OCI-LY7 (cell line): ENCODE measurements around the gene DUOX1. TPM values are rescaled to one million over a fixed set of nuclear protein-coding genes. Genes with fewer than 3 reads are reported as not detected.

ENCODE experiments used
- BruUV-seq: library from RNA; stranded (reverse); fragments of 400-500 nt; replicated peaks from 2 replicates; lab custom pipeline; 2021; lab: Mats Ljungman, UMichigan
- CTCF ChIA-PET: fragments of 300-600 bp; sonication (Branson Sonifier 250); formaldehyde crosslinking; loops from one replicate; lab custom pipeline; 2022; ENCODE audit warnings: antibody characterized with exemption; ENCODE audit not compliant: unreplicated experiment; lab: Charles Lee
- POLR2A ChIA-PET: fragments of 300-600 bp; sonication (Branson Sonifier 250); formaldehyde crosslinking; loops from one replicate; lab custom pipeline; 2022; ENCODE audit warnings: antibody characterized with exemption; lab: Charles Lee
- DNase-seq: peaks from one replicate; pipeline ENCODE4 v3.0.0-alpha.2; 2015; ENCODE audit warnings: low spot score
- H2AFZ ChIP-seq: fragments of 200-600 bp; sonication (generic), shearing (Covaris generic); 2 replicates; pipeline ENCODE4 v1.6.1; 2014; ENCODE audit warnings: mild to moderate bottlenecking, antibody characterized with exemption, low read length, moderate library complexity
- H3K27ac ChIP-seq: fragments of 200-600 bp; sonication (generic); 2 replicates; pipeline ENCODE4 v1.5.1; 2014; ENCODE audit warnings: mixed run types, low read depth, mild to moderate bottlenecking, moderate library complexity, low read length, inconsistent platforms; ENCODE audit not compliant: poor library complexity, severe bottlenecking
- H3K36me3 ChIP-seq: fragments of 200-600 bp; sonication (generic); 2 replicates; pipeline ENCODE4 v1.6.1; 2014; ENCODE audit warnings: mild to moderate bottlenecking, antibody characterized with exemption, low read length, moderate library complexity, mixed read lengths; ENCODE audit not compliant: insufficient read depth
- H3K4me1 ChIP-seq: fragments of 200-600 bp; sonication (generic); 2 replicates; pipeline ENCODE4 v1.5.1; 2014; ENCODE audit warnings: mild to moderate bottlenecking, low read length; ENCODE audit not compliant: insufficient read depth, poor library complexity, severe bottlenecking
- H3K4me2 ChIP-seq: fragments of 200-600 bp; sonication (generic); 2 replicates; pipeline ENCODE4 v1.6.1; 2014; ENCODE audit warnings: mild to moderate bottlenecking, low read length
- H3K4me3 ChIP-seq: fragments of 200-600 bp; sonication (generic); 2 replicates; pipeline ENCODE4 v1.5.1; 2014; ENCODE audit warnings: mild to moderate bottlenecking, low read depth, low read length; ENCODE audit not compliant: poor library complexity, severe bottlenecking
- H3K79me2 ChIP-seq: fragments of 200-600 bp; sonication (generic); 2 replicates; pipeline ENCODE4 v1.6.1; 2016; ENCODE audit warnings: low read depth, mild to moderate bottlenecking, low read length, moderate library complexity, mixed read lengths; ENCODE audit not compliant: insufficient read depth
- H3K9me2 ChIP-seq: fragments of 200-600 bp; sonication (generic); 2 replicates; pipeline ENCODE4 v1.6.1; 2016; ENCODE audit warnings: mild to moderate bottlenecking, low read length, mixed read lengths; ENCODE audit not compliant: insufficient read depth
- H3K9me3 ChIP-seq: fragments of 200-600 bp; sonication (generic); 2 replicates; pipeline ENCODE4 v1.6.1; 2014; ENCODE audit warnings: mild to moderate bottlenecking, mixed run types, low read length, mixed read lengths
- H4K20me1 ChIP-seq: fragments of 200-600 bp; sonication (generic); 2 replicates; pipeline ENCODE4 v1.6.1; 2014; ENCODE audit warnings: mild to moderate bottlenecking, antibody characterized with exemption, low read length, moderate library complexity, mixed read lengths; ENCODE audit not compliant: insufficient read depth
- CTCF ChIP-seq: fragments of 200-600 bp; sonication (generic); conservative IDR thresholded peaks from 2 replicates; pipeline ENCODE4 v1.5.1; 2014; ENCODE audit warnings: mild to moderate bottlenecking, antibody characterized with exemption, low read length, moderate library complexity, mixed read lengths
- EZH2phosphoT487 ChIP-seq: fragments of 200-600 bp; sonication (generic); IDR thresholded peaks from 2 replicates; pipeline ENCODE4 v1.6.1; 2018; ENCODE audit warnings: low read depth, borderline replicate concordance, mild to moderate bottlenecking, mixed run types, antibody characterized with exemption, low read length, moderate library complexity, mixed read lengths
- intact Hi-C: fragments of 100-400 bp; cut with micrococcal nuclease; formaldehyde crosslinking; loops from one replicate; pipeline ENCODE4 v1.10.0; 2022; ENCODE audit not compliant: unreplicated experiment
- total RNA-seq, 2 experiments: library from RNA; depleted of rRNA in 1 of 2; stranded (reverse); fragments of >200 nt in 1 of 2; shearing (Covaris generic) in 1 of 2; gene quantifications; 2 replicates each; pipeline ENCODE4 v1.2.3, GENCODE V29; 2014 to 2022

DUOX1 gene
- total RNA-seq, 2 experiments from 2014 or later = not detected

DNA sequence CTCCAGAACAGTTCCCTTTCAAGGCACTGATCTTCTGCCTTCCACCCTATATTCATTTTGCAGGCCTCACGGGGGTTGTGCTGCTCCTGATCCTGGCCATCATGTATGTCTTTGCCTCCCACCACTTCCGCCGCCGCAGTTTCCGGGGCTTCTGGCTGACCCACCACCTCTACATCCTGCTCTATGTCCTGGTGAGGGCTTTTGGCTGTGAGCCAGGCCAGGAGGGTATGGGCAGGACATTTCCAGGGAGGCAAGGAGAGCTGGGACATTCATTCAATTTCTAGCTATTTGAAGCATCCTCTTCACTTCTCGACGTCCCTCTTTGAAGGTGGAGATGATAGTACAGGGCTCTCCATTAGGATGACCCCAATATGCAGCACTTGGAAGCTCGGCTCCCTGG lies 25.9 kb downstream of the DUOX1 start:
- Histone ChIP-seq H3K27ac (no peak overlapping the region), H3K79me2 (no peaks in the 10 kb centered on the region), H2AFZ (no peak overlapping the region), H3K9me2 (no peaks in the 10 kb centered on the region), H3K9me3 (no peaks in the 10 kb centered on the region), H4K20me1 (no peaks in the 10 kb centered on the region), H3K4me1 (no peaks in the 10 kb centered on the region), H3K4me2 (no peak overlapping the region), H3K36me3 (no peaks in the 10 kb centered on the region), H3K4me3 (no peak overlapping the region)
- intact Hi-C loops = no loop called here
- DNase-seq = no peak
- ChIA-PET CTCF (interaction anchor here (1.1 kb wide), 1 partner anchor 9 kb away, joined by 4 read pairs; no protein-coding TSS in a partner anchor), POLR2A (no interaction called here)
- TF ChIP-seq CTCF (no peak), EZH2phosphoT487 (no peak)
- no TSS peak for BruUV-seq

GRCh38 chr15:45156744-45157455 lies 27.1 kb downstream of the DUOX1 start:
- no peaks in the 10 kb centered on the region for H4K20me1 ChIP-seq
- ChIA-PET CTCF (interaction anchor here (0.6 kb wide), 1 partner anchor 8 kb away, joined by 3 read pairs; no protein-coding TSS in a partner anchor), POLR2A (no interaction called here)
- H3K9me2 ChIP-seq = no peaks in the 10 kb centered on the region
- no peaks in the 10 kb centered on the region for H3K36me3 ChIP-seq
- BruUV-seq = no TSS peak
- H3K27ac ChIP-seq = no peak overlapping the region
- no peak for TF ChIP-seq EZH2phosphoT487
- TF ChIP-seq CTCF = no peak
- H3K4me2 ChIP-seq = no peak overlapping the region
- H3K4me3 ChIP-seq = no peak overlapping the region
- no peak for DNase-seq
- no peak overlapping the region for H2AFZ ChIP-seq
- H3K9me3 ChIP-seq = no peaks in the 10 kb centered on the region
- no peaks in the 10 kb centered on the region for H3K4me1 ChIP-seq
- intact Hi-C loops = no loop called here
- H3K79me2 ChIP-seq = no peaks in the 10 kb centered on the region

DNA sequence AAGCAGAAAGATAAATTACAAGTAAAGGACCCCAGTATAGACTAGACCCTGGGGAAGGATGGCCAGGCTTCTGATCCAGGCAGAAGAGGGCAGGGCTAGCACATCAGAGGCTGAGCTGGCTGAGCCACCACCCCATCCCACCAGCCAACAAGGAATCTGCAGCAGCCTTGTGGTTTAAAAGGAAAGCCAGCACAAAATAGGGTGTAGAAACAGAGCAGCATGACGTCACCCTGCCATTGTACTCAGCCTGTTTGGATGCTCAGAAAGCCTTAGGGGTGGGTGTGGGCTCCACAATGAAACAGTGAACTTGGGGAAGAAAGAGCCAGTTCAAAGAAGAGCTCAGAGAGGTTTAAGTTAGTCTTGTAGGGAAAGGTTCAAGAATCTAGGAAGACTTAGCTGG lies 28.2 kb downstream of the DUOX1 start:
- H2AFZ ChIP-seq = no peak overlapping the region
- BruUV-seq = no TSS peak
- ChIA-PET POLR2A (interaction anchor here (1.2 kb wide), 1 partner anchor 8 kb away, joined by 4 read pairs; no protein-coding TSS in a partner anchor), CTCF (no interaction called here)
- no peak for TF ChIP-seq CTCF
- no peak for TF ChIP-seq EZH2phosphoT487
- H3K4me2 ChIP-seq = no peak overlapping the region
- H3K9me2 ChIP-seq = no peaks in the 10 kb centered on the region
- no peaks in the 10 kb centered on the region for H3K79me2 ChIP-seq
- H3K27ac ChIP-seq = no peak overlapping the region
- H3K9me3 ChIP-seq = no peaks in the 10 kb centered on the region
- H4K20me1 ChIP-seq = no peaks in the 10 kb centered on the region
- intact Hi-C loops = no loop called here
- H3K4me1 ChIP-seq = no peaks in the 10 kb centered on the region
- no peaks in the 10 kb centered on the region for H3K36me3 ChIP-seq
- H3K4me3 ChIP-seq = no peak overlapping the region
- DNase-seq = no peak
